HepG2 (cell line): ENCODE measurements around the gene DCAF4L1. TPM values are rescaled to one million over a fixed set of nuclear protein-coding genes. Genes with fewer than 3 reads are reported as not detected.
A peak's percentile ranks its signal among the peaks of the same experiment; 100 is the strongest.

Experiments
- AHDC1 ChIP-seq: sonication (generic); formaldehyde crosslinking; IDR thresholded peaks from 2 replicates; pipeline ENCODE4 v1.5.1; 2020; ENCODE audit warnings: mild to moderate bottlenecking, missing genetic modification reagents, borderline replicate concordance
- ATF5 ChIP-seq: sonication (generic); formaldehyde crosslinking; IDR thresholded peaks from 2 replicates; pipeline ENCODE4 v1.4.0; 2020; ENCODE audit warnings: mild to moderate bottlenecking, low read depth, missing genetic modification reagents
- HOXA5 ChIP-seq: sonication (generic); formaldehyde crosslinking; IDR thresholded peaks from 2 replicates; pipeline ENCODE4 v1.4.0; 2020; ENCODE audit warnings: missing genetic modification reagents
- KDM5A ChIP-seq: fragments of 200-600 bp; sonication (generic); IDR thresholded peaks from 2 replicates; pipeline ENCODE4 v1.7.0; 2018; ENCODE audit warnings: antibody characterized with exemption, mild to moderate bottlenecking, low read length, borderline replicate concordance
- KLF12 ChIP-seq: sonication (generic); formaldehyde crosslinking; IDR thresholded peaks from 2 replicates; pipeline ENCODE4 v1.4.0; 2020; ENCODE audit warnings: missing genetic modification reagents, borderline replicate concordance
- PRDM4 ChIP-seq: sonication (generic); formaldehyde crosslinking; IDR thresholded peaks from 2 replicates; pipeline ENCODE4 v1.9.0; 2021; ENCODE audit warnings: missing genetic modification reagents, borderline replicate concordance
- SNAI1 ChIP-seq: sonication (generic); formaldehyde crosslinking; IDR thresholded peaks from 2 replicates; pipeline ENCODE4 v1.5.0; 2020; ENCODE audit warnings: mild to moderate bottlenecking, missing genetic modification reagents, borderline replicate concordance
- TERF1 ChIP-seq: sonication (generic); formaldehyde crosslinking; IDR thresholded peaks from 2 replicates; pipeline ENCODE4 v1.8.0; 2022; ENCODE audit warnings: mild to moderate bottlenecking, missing genetic modification reagents, moderate library complexity
- ZNF816 ChIP-seq: sonication (generic); formaldehyde crosslinking; IDR thresholded peaks from 2 replicates; pipeline ENCODE4 v1.8.0; 2022; ENCODE audit warnings: missing genetic modification reagents, mild to moderate bottlenecking, borderline replicate concordance
- polyA plus RNA-seq, 8 experiments: library from polyadenylated mRNA; depleted of rRNA in 3 of 8; stranded (reverse) in 7 of 8; unstranded in 1 of 8; fragments of >200 nt; fragmentation: Illumina TruSeq in 4 of 8; extraction: Trizol in 4 of 8; gene quantifications; 2 replicates each; pipeline versions ENCODE4 v1.2.1 to v1.2.3, GENCODE V29; 2011 to 2016; ENCODE audit warnings: low read depth in 4 of 8, missing spikeins in 1 of 8, mixed read lengths in 1 of 8; ENCODE audit not compliant: insufficient read depth in 1 of 8
- total RNA-seq, 5 experiments: library from RNA; depleted of rRNA; stranded (reverse); fragments of >200 nt; fragmentation: Illumina TruSeq; extraction: Trizol; gene quantifications; 2 replicates each; pipeline ENCODE4 v1.2.3, GENCODE V29; 2016; ENCODE audit warnings: low read depth in 1 of 5

Gene DCAF4L1
- total and polyA plus RNA-seq, 2 of the 13 experiments (the other 11 are each of a cell fraction or from before 2014, with no cell fraction given): 0.05 to 0.09 TPM

- no peak for TF ChIP-seq PRDM4
- TF ChIP-seq KDM5A: peak; percentile 70; the same call in 1 of the 2 replicates
- TF ChIP-seq SNAI1: no peak
- no peak for TF ChIP-seq ATF5 (CRISPR knock-in tag)
- TF ChIP-seq TERF1 (CRISPR knock-in tag): no peak
- TF ChIP-seq AHDC1: 0 out of 2 replicates have a peak, but pooled peaks have one; percentile 15
- TF ChIP-seq KLF12 (CRISPR knock-in tag): 0 out of 2 replicates have a peak, but pooled peaks have one; percentile 37
- 0 out of 2 replicates have a peak, but pooled peaks have one; percentile 9 for TF ChIP-seq HOXA5 (CRISPR knock-in tag)
- TF ChIP-seq ZNF816: no peak
Observed at GRCh38 chr4:41934514-41934900, 47.0 kb upstream of the DCAF4L1 start (continued).
